Body of pancreas (tissue), 4 donors: Measurements from ENCODE around the gene DHX35. TPM values are rescaled to one million over a fixed set of nuclear protein-coding genes. Genes with fewer than 3 reads are reported as not detected.
A peak's percentile ranks its signal among the peaks of the same experiment; 100 is the strongest.

Experiments used
- ATAC-seq: fragments of 150-250 bp; one replicate; pipeline ENCODE4 v1.9.1; 2016
- DNase-seq, 4 donors: peaks; one replicate each; pipeline ENCODE4 v3.0.0-alpha.2; 2019
- H3K27ac ChIP-seq, 4 donors: fragments of 200-600 bp; sonication (generic); 1 replicate in 3 of 4; 2 replicates in 1 of 4; pipeline versions ENCODE4 v1.5.1 to v1.6.1; 2016 to 2019; ENCODE audit warnings: mild to moderate bottlenecking in 1 of 4, mixed read lengths in 1 of 4, moderate library complexity in 1 of 4
- H3K27me3 ChIP-seq, 2 donors: fragments of 200-600 bp; sonication (generic); one replicate each; pipeline ENCODE4 v1.6.0; 2016; ENCODE audit warnings: mild to moderate bottlenecking in 1 of 2
- H3K36me3 ChIP-seq, 2 donors: fragments of 200-600 bp; sonication (generic); replicated peaks in 1 of 2; 2 replicates each; pipeline ENCODE4 v1.5.1; 2016; ENCODE audit warnings: low read depth in 2 of 2; ENCODE audit not compliant: insufficient read depth in 1 of 2
- H3K4me1 ChIP-seq: fragments of 200-600 bp; sonication (generic); one replicate; pipeline ENCODE4 v1.6.0; 2016
- H3K4me3 ChIP-seq, 2 donors: fragments of 200-600 bp; sonication (generic); 1 replicate in 1 of 2; 2 replicates in 1 of 2; pipeline ENCODE4 v1.5.1; 2016 to 2019
- H3K9me3 ChIP-seq, 3 donors: fragments of 200-600 bp; sonication (generic); 1 replicate in 2 of 3; 2 replicates in 1 of 3; pipeline ENCODE4 v1.5.1; 2016
- CTCF ChIP-seq, 7 experiments: fragments of 450-650 bp in 4 of 7; fragments of 200-600 bp in 3 of 7; sonication (generic) in 3 of 7; IDR thresholded peaks; one replicate each; pipeline ENCODE4 v1.5.1; 2016 to 2019; ENCODE audit warnings: antibody characterized with exemption in 7 of 7
- POLR2A ChIP-seq, 3 donors: fragments of 450-650 bp; IDR thresholded peaks; one replicate each; pipeline ENCODE4 v1.6.1; 2016; ENCODE audit warnings: antibody characterized with exemption in 3 of 3, mild to moderate bottlenecking in 2 of 3
- WGBS, 2 donors: methylation state at CpG; one replicate each; pipeline ENCODE4 v1.1.5; 2017; 5-methylcytosine and 5-hydroxymethylcytosine counted together
- intact Hi-C: fragments of 100-400 bp; cut with DNase I; formaldehyde crosslinking; loops from one replicate; pipeline ENCODE4 v1.15.1; 2023
- total RNA-seq, 2 donors: library from RNA; depleted of rRNA; stranded (reverse); fragments of >200 nt; gene quantifications; one replicate each; pipeline ENCODE4 v1.1.0, GENCODE V29; 2016

The DHX35 gene
- total RNA-seq, 2 donors from 2014 or later, result 6.9 to 7.3 TPM

- Histone ChIP-seq H3K36me3 (peaks cover 0 to 2% of the 10 kb centered on the region in 2 donors), H3K4me3 (no peak overlapping the region), H3K9me3 (no peaks in the 10 kb centered on the region), H3K27me3 (no peaks in the 10 kb centered on the region), H3K4me1 (no peaks in the 10 kb centered on the region), H3K27ac (no peak overlapping the region)
- no peak for ATAC-seq
- TF ChIP-seq CTCF (IDR thresholded peaks at IDR 0.05) (no peak), POLR2A (IDR thresholded peaks at IDR 0.05) (no peak)
- WGBS, 2 donors, result 87 to 91% methylated on average over 8 of the region's 8 CpGs
- intact Hi-C loops, result loop anchor here (10.0 kb wide), 1 partner anchor 57 kb away; no protein-coding TSS in a partner anchor
- no peak for DNase-seq
These were observed 35.5 kb downstream of the DHX35 start for GRCh38 chr20:38997622-38998021.

GRCh38 chr20:38999217-38999616, 37.1 kb downstream of the DHX35 start:
- Histone ChIP-seq H3K9me3 (no peaks in the 10 kb centered on the region), H3K27ac (no peak overlapping the region), H3K27me3 (no peaks in the 10 kb centered on the region), H3K36me3 (peaks cover 0 to 12% of the 10 kb centered on the region in 2 donors), H3K4me3 (no peak overlapping the region), H3K4me1 (no peaks in the 10 kb centered on the region)
- no peak for ATAC-seq
- TF ChIP-seq CTCF (IDR thresholded peaks at IDR 0.05), result no peak
- TF ChIP-seq POLR2A (IDR thresholded peaks at IDR 0.05), result no peak
- WGBS, 2 donors, result 92 to 96% methylated on average over 3 of the region's 3 CpGs
- DNase-seq, result no peak
- intact Hi-C loops, result loop anchor here (10.0 kb wide), 1 partner anchor 56 kb away; no protein-coding TSS in a partner anchor

- WGBS, 2 donors, result 84 to 94% methylated on average over 6 of the region's 6 CpGs
- ATAC-seq, result no peak
- Histone ChIP-seq H3K9me3 (no peaks in the 10 kb centered on the region), H3K36me3 (peaks cover 0 to 12% of the 10 kb centered on the region in 2 donors), H3K27ac (no peak overlapping the region), H3K27me3 (no peaks in the 10 kb centered on the region), H3K4me3 (no peak overlapping the region), H3K4me1 (no peaks in the 10 kb centered on the region)
- intact Hi-C loops, result loop anchor here (10.0 kb wide), 1 partner anchor 55 kb away; no protein-coding TSS in a partner anchor
- no peak for TF ChIP-seq CTCF (IDR thresholded peaks at IDR 0.05)
- no peak for TF ChIP-seq POLR2A (IDR thresholded peaks at IDR 0.05)
- no peak for DNase-seq
These were observed 38.1 kb downstream of the DHX35 start for GRCh38 chr20:38999965-39000910.

GRCh38 chr20:39004508-39004907, 42.4 kb downstream of the DHX35 start:
- Histone ChIP-seq H3K27me3 (no peaks in the 10 kb centered on the region), H3K9me3 (no peaks in the 10 kb centered on the region), H3K4me3 (no peak overlapping the region), H3K27ac (no peak overlapping the region), H3K36me3 (peaks cover 0 to 16% of the 10 kb centered on the region in 2 donors), H3K4me1 (no peaks in the 10 kb centered on the region)
- 14 to 27% methylated on average over 1 of the region's 1 CpG for WGBS, 2 donors
- TF ChIP-seq CTCF (IDR thresholded peaks at IDR 0.05), result no peak
- no peak for TF ChIP-seq POLR2A (IDR thresholded peaks at IDR 0.05)
- ATAC-seq, result no peak
- intact Hi-C loops, result no loop called here
- DNase-seq, result peak in 2 of 4 donors; percentile 47 to 49
